ENCODE measurements around the gene ERFL. TPM values are rescaled to one million over a fixed set of nuclear protein-coding genes. Genes with fewer than 3 reads are reported as not detected.

ERFL gene
- total and polyA plus RNA-seq, 4 experiments from 2014 or later, result 0.11 to 9.2 (median 6.6) TPM; not detected in 1

GRCh38 chr19:41905273-41906002 is 22.8 kb downstream of the ERFL start:
- Histone ChIP-seq H3K4me3 (ENCODE audit: low read length in 2 of 2) (no peak overlapping the region), H3K27ac (ENCODE audit: low read depth, low read length) (no peak overlapping the region), H3K36me3 (ENCODE audit: insufficient read depth, low read length) (peaks cover 61% of the 10 kb centered on the region), H3K27me3 (ENCODE audit: insufficient read depth, low read length) (no peaks in the 10 kb centered on the region), H3K4me1 (ENCODE audit: insufficient read depth, low read length) (peaks cover 33% of the 10 kb centered on the region), H3K9me3 (ENCODE audit: control insufficient read depth in 1 of 2, low read length in 2 of 2) (no peaks in the 10 kb centered on the region)
- ChIA-PET POLR2A (ENCODE audit: partially characterized antibody) (interaction anchor here (0.7 to 19.1 kb wide), 11 partner anchors 10 to 45 kb away, joined by 3 to 349 read pairs (median 7); partner anchors contain the start of genes ARHGEF1 and RPS19), CTCF (ENCODE audit: partially characterized antibody) (interaction anchor here (0.6 to 1.1 kb wide), 2 partner anchors 16 to 115 kb away, joined by 4 read pairs; no protein-coding TSS in a partner anchor)
- peaks cover 0 to 1% (median 0%) of the 10 kb centered on the region in 8 donors for H3K9me3 Mint-ChIP-seq
- peaks cover 21 to 35% (median 27%) of the 10 kb centered on the region in 4 donors for H3K4me1 Mint-ChIP-seq
- H3K27me3 Mint-ChIP-seq, result no peaks in the 10 kb centered on the region
- intact Hi-C loops (cut with micrococcal nuclease), result no loop called here
- no peak overlapping the region for H3K4me3 Mint-ChIP-seq
- H3K36me3 Mint-ChIP-seq, result peaks cover 38 to 57% of the 10 kb centered on the region in 2 donors
- peak overlapping the region in 3 of 7 donors; percentile 48 to 70 (median 62) for H3K27ac Mint-ChIP-seq
- DNase-seq, result no peak

DNA sequence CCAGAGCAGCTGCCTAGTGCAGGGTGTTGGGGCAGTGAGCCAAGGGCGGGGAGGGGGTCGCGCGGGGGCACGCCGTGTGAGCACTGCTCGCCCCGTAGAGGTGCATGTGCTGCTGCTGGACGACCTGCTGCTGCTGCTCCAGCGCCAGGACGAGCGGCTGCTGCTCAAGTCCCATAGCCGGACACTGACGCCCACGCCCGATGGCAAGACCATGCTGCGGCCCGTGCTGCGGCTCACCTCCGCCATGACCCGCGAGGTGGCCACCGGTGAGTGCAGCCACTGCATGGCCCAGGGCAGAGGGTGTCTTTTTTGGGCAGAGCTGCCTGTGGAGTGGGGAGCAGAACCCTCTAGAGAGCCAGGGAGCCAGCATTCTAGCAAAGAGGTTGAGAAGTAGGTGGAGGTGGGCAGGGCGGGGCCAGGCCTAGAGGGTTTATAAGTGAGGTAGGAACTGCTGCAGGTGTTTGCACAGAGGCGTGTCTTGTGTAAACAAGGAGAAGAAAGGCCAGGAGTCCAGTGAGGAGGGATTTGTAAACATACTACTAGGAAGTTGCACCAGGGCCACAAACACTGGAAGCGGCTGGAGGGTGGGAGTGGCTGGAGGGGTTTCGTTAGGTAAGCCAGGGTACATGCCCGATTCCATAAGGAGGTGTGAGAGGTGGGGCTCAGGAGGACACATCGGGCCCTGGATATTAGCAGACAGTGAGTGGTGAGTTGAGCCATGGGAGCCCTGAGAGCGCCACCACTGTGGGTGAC is 24.0 kb downstream of the ERFL start:
- Mint-ChIP-seq H3K27me3 (no peaks in the 10 kb centered on the region), H3K9me3 (peaks cover 0 to 1% (median 0%) of the 10 kb centered on the region in 8 donors), H3K36me3 (peaks cover 47 to 65% of the 10 kb centered on the region in 2 donors), H3K4me3 (peak overlapping the region in 1 of 8 donors; percentile 55), H3K4me1 (peaks cover 19 to 37% (median 26%) of the 10 kb centered on the region in 4 donors), H3K27ac (peak overlapping the region in 2 of 7 donors; percentile 46 to 66)
- ChIA-PET CTCF (ENCODE audit: partially characterized antibody) (no interaction called here), POLR2A (ENCODE audit: partially characterized antibody) (interaction anchor here (0.7 to 19.1 kb wide), 8 partner anchors 10 to 44 kb away, joined by 3 to 349 read pairs (median 7); partner anchors contain the start of genes ARHGEF1 and RPS19)
- DNase-seq, result no peak
- peaks cover 72% of the 10 kb centered on the region for H3K36me3 ChIP-seq (ENCODE audit: insufficient read depth, low read length)
- intact Hi-C loops (cut with micrococcal nuclease), result no loop called here
- H3K9me3 ChIP-seq (ENCODE audit: control insufficient read depth in 1 of 2, low read length in 2 of 2), result no peaks in the 10 kb centered on the region
- no peaks in the 10 kb centered on the region for H3K27me3 ChIP-seq (ENCODE audit: insufficient read depth, low read length)
- no peak overlapping the region for H3K27ac ChIP-seq (ENCODE audit: low read depth, low read length)
- peaks cover 33% of the 10 kb centered on the region for H3K4me1 ChIP-seq (ENCODE audit: insufficient read depth, low read length)
- H3K4me3 ChIP-seq (ENCODE audit: low read length in 2 of 2), result no peak overlapping the region

DNA sequence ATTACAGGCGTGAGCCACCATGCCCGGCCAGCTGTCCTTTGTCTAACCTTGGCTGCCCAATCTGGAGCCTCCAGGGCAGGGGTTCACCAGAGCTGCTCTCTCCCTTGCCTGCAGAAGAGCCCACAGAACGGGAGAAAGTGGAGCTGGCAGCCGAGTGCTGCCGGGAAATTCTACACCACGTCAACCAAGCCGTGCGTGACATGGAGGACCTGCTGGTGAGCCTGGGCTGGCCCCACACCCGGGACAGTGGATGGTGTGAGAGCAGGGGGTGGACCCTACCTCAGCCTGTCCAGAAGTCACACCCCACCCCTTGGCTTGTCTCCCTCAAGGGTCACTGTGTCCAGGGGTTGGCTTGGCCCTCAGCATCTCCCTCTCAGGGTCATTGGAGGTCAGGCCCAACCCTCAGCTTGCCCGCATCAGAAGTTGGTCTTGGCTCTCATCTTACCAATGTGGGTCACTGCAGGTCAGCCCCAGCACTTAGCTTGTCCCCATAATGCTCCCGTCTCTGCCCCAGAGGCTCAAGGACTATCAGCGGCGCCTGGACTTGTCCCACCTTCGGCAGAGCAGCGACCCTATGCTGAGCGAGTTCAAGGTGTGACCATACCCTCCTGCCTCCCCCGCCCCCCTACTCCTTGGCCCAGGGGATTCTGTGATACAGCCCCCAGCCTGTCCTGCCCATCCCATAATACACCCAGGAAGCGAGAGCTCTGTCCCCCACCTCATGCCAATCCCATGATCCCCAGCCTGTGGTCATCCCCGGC is 24.9 kb downstream of the ERFL start:
- peaks cover 56 to 71% of the 10 kb centered on the region in 2 donors for H3K36me3 Mint-ChIP-seq
- H3K36me3 ChIP-seq (ENCODE audit: insufficient read depth, low read length), result peaks cover 80% of the 10 kb centered on the region
- no peaks in the 10 kb centered on the region for H3K9me3 ChIP-seq (ENCODE audit: control insufficient read depth in 1 of 2, low read length in 2 of 2)
- intact Hi-C loops (cut with micrococcal nuclease), result no loop called here
- peak overlapping the region in 2 of 7 donors; percentile 43 to 84 for H3K27ac Mint-ChIP-seq
- H3K9me3 Mint-ChIP-seq, result peaks cover 0 to 1% (median 0%) of the 10 kb centered on the region in 8 donors
- H3K4me1 Mint-ChIP-seq, result peaks cover 25 to 41% (median 33%) of the 10 kb centered on the region in 4 donors
- H3K27me3 Mint-ChIP-seq, result no peaks in the 10 kb centered on the region
- no peaks in the 10 kb centered on the region for H3K27me3 ChIP-seq (ENCODE audit: insufficient read depth, low read length)
- no peak overlapping the region for H3K4me3 ChIP-seq (ENCODE audit: low read length in 2 of 2)
- ChIA-PET CTCF (ENCODE audit: partially characterized antibody) (interaction anchor here (1.2 kb wide), 1 partner anchor 30 kb away, joined by 5 read pairs; no protein-coding TSS in a partner anchor), POLR2A (ENCODE audit: partially characterized antibody) (interaction anchor here (1.4 to 19.1 kb wide), 6 partner anchors 8 to 42 kb away, joined by 4 to 349 read pairs (median 12); partner anchors contain the start of gene ARHGEF1)
- H3K4me1 ChIP-seq (ENCODE audit: insufficient read depth, low read length), result peaks cover 33% of the 10 kb centered on the region
- no peak overlapping the region for H3K4me3 Mint-ChIP-seq
- no peak overlapping the region for H3K27ac ChIP-seq (ENCODE audit: low read depth, low read length)
- DNase-seq, result no peak

DNA sequence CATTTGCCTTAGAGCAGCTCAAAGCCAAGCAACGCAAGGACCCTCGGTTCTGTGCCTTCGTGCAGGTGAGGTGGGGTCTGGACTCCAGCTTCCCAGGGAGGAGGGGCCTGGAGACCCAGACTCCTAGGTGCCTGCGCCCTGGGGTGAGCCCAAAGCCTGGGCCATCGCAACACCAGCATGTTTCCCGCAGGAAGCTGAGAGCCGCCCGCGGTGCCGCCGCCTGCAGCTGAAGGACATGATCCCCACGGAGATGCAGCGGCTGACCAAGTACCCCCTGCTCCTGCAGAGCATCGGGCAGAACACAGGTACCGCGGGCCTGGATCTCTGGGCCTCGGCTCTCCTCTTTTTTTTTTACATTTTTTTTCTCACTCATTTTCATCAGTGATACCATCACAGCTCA is 25.7 kb downstream of the ERFL start:
- ChIA-PET CTCF (ENCODE audit: partially characterized antibody) (interaction anchor here (1.2 kb wide), 1 partner anchor 29 kb away, joined by 5 read pairs; no protein-coding TSS in a partner anchor), POLR2A (ENCODE audit: partially characterized antibody) (interaction anchor here (1.2 to 19.1 kb wide), 6 partner anchors 8 to 43 kb away, joined by 3 to 349 read pairs (median 12); partner anchors contain the start of genes ARHGEF1 and ERFL)
- DNase-seq, result no peak
- Mint-ChIP-seq H3K9me3 (peaks cover 0 to 1% (median 0%) of the 10 kb centered on the region in 8 donors), H3K27me3 (no peaks in the 10 kb centered on the region), H3K4me1 (peaks cover 25 to 49% (median 35%) of the 10 kb centered on the region in 4 donors), H3K27ac (no peak overlapping the region), H3K36me3 (peaks cover 63 to 77% of the 10 kb centered on the region in 2 donors), H3K4me3 (no peak overlapping the region)
- Histone ChIP-seq H3K9me3 (ENCODE audit: control insufficient read depth in 1 of 2, low read length in 2 of 2) (no peaks in the 10 kb centered on the region), H3K27me3 (ENCODE audit: insufficient read depth, low read length) (no peaks in the 10 kb centered on the region), H3K4me1 (ENCODE audit: insufficient read depth, low read length) (peaks cover 33% of the 10 kb centered on the region), H3K27ac (ENCODE audit: low read depth, low read length) (no peak overlapping the region), H3K36me3 (ENCODE audit: insufficient read depth, low read length) (peaks cover 88% of the 10 kb centered on the region), H3K4me3 (ENCODE audit: low read length in 2 of 2) (no peak overlapping the region)
- intact Hi-C loops (cut with micrococcal nuclease), result no loop called here

DNA sequence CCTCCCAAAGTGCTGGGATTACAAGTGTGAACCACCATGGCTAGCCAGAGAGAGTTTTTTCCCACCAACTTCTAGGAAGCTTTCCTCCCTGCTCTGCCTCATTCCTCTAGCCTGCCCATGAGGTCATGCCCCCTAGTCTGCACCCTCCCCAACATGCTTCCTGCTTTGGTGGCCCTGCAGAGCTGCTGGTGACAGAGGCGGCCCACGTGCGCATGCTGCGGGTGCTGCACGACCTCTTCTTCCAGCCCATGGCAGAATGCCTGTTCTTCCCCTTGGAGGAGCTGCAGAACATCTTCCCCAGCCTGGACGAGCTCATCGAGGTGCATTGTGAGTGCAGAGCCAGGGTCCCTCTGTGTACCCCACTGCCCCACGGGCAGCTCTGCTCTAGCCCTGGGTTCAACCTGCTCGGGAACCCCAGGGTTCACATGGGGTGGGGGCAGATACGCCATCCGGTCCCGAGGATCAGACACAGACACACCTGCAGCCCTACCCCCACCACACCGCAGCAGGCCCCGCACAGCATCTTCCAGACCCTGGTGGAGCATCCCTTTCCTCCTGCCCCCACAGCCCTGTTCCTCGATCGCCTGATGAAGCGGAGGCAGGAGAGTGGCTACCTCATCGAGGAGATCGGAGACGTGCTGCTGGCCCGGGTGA is 26.4 kb downstream of the ERFL start:
- no peak overlapping the region for H3K4me3 Mint-ChIP-seq
- H3K27me3 Mint-ChIP-seq, result no peaks in the 10 kb centered on the region
- ChIA-PET CTCF (ENCODE audit: partially characterized antibody) (interaction anchor here (0.7 to 2.4 kb wide), 4 partner anchors 12 to 32 kb away, joined by 3 to 8 read pairs (median 4); no protein-coding TSS in a partner anchor), POLR2A (ENCODE audit: partially characterized antibody) (interaction anchor here (0.8 to 19.1 kb wide), 6 partner anchors 9 to 44 kb away, joined by 3 to 349 read pairs (median 12); partner anchors contain the start of genes ARHGEF1 and ERFL)
- peaks cover 23 to 51% (median 32%) of the 10 kb centered on the region in 4 donors for H3K4me1 Mint-ChIP-seq
- H3K9me3 ChIP-seq (ENCODE audit: control insufficient read depth in 1 of 2, low read length in 2 of 2), result no peaks in the 10 kb centered on the region
- H3K4me1 ChIP-seq (ENCODE audit: insufficient read depth, low read length), result peaks cover 33% of the 10 kb centered on the region
- no peaks in the 10 kb centered on the region for H3K27me3 ChIP-seq (ENCODE audit: insufficient read depth, low read length)
- peaks cover 0 to 1% (median 0%) of the 10 kb centered on the region in 8 donors for H3K9me3 Mint-ChIP-seq
- peaks cover 61 to 73% of the 10 kb centered on the region in 2 donors for H3K36me3 Mint-ChIP-seq
- H3K36me3 ChIP-seq (ENCODE audit: insufficient read depth, low read length), result peaks cover 88% of the 10 kb centered on the region
- H3K27ac Mint-ChIP-seq, result no peak overlapping the region
- DNase-seq, result no peak
- intact Hi-C loops (cut with micrococcal nuclease), result no loop called here
- H3K4me3 ChIP-seq (ENCODE audit: low read length in 2 of 2), result no peak overlapping the region
- H3K27ac ChIP-seq (ENCODE audit: low read depth, low read length), result no peak overlapping the region

DNA sequence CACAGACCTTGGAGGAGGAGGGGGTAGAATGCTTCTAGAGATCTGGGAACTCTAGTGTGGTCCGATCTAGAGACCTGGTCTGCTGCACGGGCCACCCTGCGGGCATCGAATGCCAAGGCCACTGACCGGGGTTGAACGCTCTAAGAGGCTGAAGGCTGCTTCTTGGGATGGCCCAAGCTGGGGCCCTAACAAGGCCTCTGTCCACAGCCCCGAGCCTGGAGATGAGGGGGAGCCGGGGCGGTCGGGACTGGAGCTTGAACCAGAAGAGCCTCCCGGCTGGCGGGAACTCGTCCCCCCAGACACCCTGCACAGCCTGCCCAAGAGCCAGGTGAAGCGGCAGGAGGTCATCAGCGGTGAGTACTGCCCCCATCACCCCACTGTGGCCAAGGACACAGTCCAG is 30.0 kb downstream of the ERFL start:
- H3K27me3 Mint-ChIP-seq, result no peaks in the 10 kb centered on the region
- peaks cover 16 to 45% (median 27%) of the 10 kb centered on the region in 4 donors for H3K4me1 Mint-ChIP-seq
- Histone ChIP-seq H3K4me1 (ENCODE audit: insufficient read depth, low read length) (peaks cover 44% of the 10 kb centered on the region), H3K36me3 (ENCODE audit: insufficient read depth, low read length) (peaks cover 82% of the 10 kb centered on the region), H3K9me3 (ENCODE audit: control insufficient read depth in 1 of 2, low read length in 2 of 2) (no peaks in the 10 kb centered on the region), H3K27me3 (ENCODE audit: insufficient read depth, low read length) (no peaks in the 10 kb centered on the region), H3K27ac (ENCODE audit: low read depth, low read length) (no peak overlapping the region), H3K4me3 (ENCODE audit: low read length in 2 of 2) (no peak overlapping the region)
- peak overlapping the region in 4 of 7 donors; percentile 12 to 64 (median 39) for H3K27ac Mint-ChIP-seq
- H3K4me3 Mint-ChIP-seq, result no peak overlapping the region
- CTCF ChIA-PET (ENCODE audit: partially characterized antibody), result no interaction called here
- H3K9me3 Mint-ChIP-seq, result peaks cover 0 to 1% (median 0%) of the 10 kb centered on the region in 8 donors
- intact Hi-C loops (cut with micrococcal nuclease), result no loop called here
- DNase-seq, result no peak
- POLR2A ChIA-PET (ENCODE audit: partially characterized antibody), result interaction anchor here (1.6 to 19.1 kb wide), 5 partner anchors 11 to 38 kb away, joined by 3 to 349 read pairs (median 9); partner anchors contain the start of genes ARHGEF1 and RPS19
- H3K36me3 Mint-ChIP-seq, result peaks cover 47 to 60% of the 10 kb centered on the region in 2 donors

All from CD4-positive, alpha-beta memory T cell (primary cell).